NB4 (cell line): ENCODE measurements around the gene B4GAT1.
A peak's percentile ranks its signal among the peaks of the same experiment; 100 is the strongest.
"Not testable (repeated sequence)": the region's sequence is repeated elsewhere in the genome, so short reads cannot be mapped to it uniquely, and the experiment has no call there.

Experiments used
- DNase-seq: peaks from one replicate; pipeline ENCODE4 v3.0.0; 2010; ENCODE audit warnings: low read depth
- H3K4me3 ChIP-seq: one replicate; pipeline ENCODE4 v1.5.1; 2011; ENCODE audit warnings: mild to moderate bottlenecking, low read depth, low read length, moderate library complexity
- MYC ChIP-seq: IDR thresholded peaks from 2 replicates; pipeline ENCODE4 v1.6.1; 2011; ENCODE audit warnings: low read depth, low read length
- POLR2A ChIP-seq: IDR thresholded peaks from 2 replicates; pipeline ENCODE4 v1.6.1; 2011; ENCODE audit warnings: mild to moderate bottlenecking; ENCODE audit not compliant: insufficient read length; ENCODE audit errors: extremely low read depth
- TF ChIP-seq, protein P1 (sequence below): IDR thresholded peaks from one replicate; pipeline ENCODE4 v1.5.1; 2012; ENCODE audit warnings: low read depth, low read length
- TF ChIP-seq, protein P2 (sequence below): IDR thresholded peaks from 2 replicates; pipeline ENCODE4 v1.6.1; 2011; ENCODE audit warnings: low read depth, low read length

Gene B4GAT1

DNA sequence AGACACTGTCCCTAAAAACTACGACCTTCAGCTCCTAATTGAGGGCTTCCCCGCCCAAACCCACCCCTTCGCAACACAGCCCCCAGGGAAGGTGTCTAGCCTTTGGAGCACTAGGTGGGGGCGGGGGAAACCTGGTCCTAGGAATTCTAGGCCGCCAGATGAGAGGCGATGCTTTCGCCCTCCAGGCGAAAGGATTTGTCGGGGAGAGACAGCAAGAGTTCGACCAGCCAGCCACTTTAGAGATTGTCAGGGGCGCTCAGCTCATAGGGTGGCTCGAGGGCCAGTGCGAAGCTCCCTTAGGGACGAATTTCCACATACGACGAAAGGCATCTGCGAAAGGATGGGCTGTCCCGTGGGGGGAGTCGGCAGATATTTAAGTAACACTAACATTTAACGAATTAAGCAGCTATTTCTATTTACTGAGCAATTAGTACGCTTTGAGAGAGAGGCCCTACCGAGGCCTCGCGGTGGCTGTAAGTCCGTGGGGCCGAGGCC, 35.9 kb downstream of the B4GAT1 start:
- peak overlapping the region; percentile 66 for H3K4me3 ChIP-seq
- no peak for TF ChIP-seq POLR2A
- TF ChIP-seq, protein P1, sequence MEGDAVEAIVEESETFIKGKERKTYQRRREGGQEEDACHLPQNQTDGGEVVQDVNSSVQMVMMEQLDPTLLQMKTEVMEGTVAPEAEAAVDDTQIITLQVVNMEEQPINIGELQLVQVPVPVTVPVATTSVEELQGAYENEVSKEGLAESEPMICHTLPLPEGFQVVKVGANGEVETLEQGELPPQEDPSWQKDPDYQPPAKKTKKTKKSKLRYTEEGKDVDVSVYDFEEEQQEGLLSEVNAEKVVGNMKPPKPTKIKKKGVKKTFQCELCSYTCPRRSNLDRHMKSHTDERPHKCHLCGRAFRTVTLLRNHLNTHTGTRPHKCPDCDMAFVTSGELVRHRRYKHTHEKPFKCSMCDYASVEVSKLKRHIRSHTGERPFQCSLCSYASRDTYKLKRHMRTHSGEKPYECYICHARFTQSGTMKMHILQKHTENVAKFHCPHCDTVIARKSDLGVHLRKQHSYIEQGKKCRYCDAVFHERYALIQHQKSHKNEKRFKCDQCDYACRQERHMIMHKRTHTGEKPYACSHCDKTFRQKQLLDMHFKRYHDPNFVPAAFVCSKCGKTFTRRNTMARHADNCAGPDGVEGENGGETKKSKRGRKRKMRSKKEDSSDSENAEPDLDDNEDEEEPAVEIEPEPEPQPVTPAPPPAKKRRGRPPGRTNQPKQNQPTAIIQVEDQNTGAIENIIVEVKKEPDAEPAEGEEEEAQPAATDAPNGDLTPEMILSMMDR: peak; percentile 94
- TF ChIP-seq, protein P2, sequence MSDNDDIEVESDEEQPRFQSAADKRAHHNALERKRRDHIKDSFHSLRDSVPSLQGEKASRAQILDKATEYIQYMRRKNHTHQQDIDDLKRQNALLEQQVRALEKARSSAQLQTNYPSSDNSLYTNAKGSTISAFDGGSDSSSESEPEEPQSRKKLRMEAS: no peak
- no peak for DNase-seq

DNA sequence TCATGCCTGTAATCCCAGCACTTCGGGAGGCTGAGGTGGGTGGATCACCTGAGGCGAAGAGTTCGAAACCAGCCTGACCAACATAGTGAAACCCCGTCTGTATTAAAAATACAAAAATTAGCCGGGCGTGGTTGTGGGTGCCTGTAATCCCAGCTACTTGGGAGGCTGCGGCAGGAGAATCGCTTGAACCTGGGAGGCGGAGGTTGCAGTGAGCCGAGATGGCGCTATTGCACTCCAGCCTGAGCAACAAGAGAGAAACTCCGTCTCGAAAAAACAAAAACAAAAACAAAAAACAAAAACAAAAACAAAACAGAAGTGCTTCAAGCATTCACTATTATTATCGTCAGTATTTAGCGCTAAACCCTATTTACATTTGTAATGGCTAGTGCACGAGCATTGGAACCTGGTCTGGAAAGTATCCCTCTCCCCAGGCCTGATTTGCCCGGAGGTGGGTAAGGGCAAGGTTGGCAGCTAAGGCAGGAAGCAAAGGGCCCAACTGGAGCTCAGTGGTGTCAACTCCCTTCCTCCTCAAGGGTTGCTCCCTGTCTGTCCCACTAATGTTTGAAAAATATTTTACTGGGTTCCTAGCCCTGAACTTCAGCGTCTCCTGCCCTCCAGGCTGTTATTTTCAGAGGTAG, 36.5 kb downstream of the B4GAT1 start:
- not testable (repeated sequence) for H3K4me3 ChIP-seq, DNase-seq

DNA sequence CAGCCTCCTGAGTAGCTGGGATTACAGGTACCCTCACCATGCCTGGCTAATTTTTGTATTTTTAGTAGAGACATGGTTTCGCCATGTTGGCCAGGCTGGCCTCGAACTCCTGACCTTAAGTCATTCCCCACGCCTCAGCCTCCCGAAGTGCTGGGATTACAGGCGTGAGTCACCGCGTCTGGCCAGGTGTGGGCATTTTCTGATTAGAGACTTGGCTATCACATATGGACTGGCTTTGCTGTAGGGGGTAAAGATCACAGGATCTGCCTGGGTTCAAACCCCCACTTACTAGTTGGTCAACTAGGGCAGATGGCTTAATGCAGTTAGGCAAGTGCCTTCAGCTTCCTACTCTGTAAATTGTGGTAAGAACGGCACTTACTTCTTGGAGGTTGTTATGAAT, 37.1 kb downstream of the B4GAT1 start:
- DNase-seq: no peak
- TF ChIP-seq POLR2A: no peak
- TF ChIP-seq MYC: no peak
- TF ChIP-seq, protein P1: no peak
- TF ChIP-seq, protein P2: no peak
- H3K4me3 ChIP-seq: no peak overlapping the region

DNA sequence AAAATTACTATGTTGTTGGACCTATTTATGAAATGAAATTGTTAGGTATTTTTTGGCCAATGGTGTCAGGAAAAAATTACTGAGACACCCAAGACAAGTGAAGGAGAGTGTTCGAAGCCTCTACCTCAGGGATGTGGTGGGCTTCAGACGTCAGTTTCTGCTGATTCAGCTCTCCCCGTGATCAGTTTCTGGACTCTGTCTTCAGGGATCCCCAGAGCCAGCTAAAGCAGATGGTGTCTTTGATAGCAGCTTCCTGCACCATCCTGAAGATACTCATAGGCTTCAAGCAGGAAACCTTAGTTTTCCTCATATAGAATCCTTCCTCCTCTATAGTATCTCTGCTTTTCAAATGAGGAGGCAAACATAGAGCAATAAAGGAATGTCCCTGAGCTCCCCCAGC, 38.0 kb downstream of the B4GAT1 start:
- DNase-seq: no peak
- TF ChIP-seq POLR2A (no peak), MYC (no peak)
- TF ChIP-seq, protein P2: no peak
- TF ChIP-seq, protein P1: no peak
- no peak overlapping the region for H3K4me3 ChIP-seq

DNA sequence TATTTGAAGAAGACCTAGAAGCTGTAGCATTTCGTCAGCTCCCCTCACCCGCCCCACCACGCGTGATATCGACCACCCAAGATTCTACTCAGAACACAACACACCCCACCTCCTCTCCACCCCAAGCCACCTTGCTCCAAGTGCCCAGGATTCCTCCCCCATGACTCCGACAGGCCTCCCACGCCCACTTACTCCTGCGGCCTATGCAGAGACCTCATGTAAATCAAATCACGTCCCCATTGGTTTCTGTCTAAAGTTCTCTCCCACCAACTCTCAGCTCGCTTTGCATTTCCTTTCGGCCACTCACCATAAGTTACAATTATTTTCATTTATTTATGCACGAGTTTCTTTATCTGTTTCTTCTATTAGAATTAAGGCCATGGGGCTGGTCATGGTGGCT, 44.8 kb downstream of the B4GAT1 start:
- no peak for DNase-seq
- H3K4me3 ChIP-seq: no peak overlapping the region
- TF ChIP-seq, protein P1: no peak
- no peak for TF ChIP-seq MYC
- TF ChIP-seq POLR2A: no peak
- TF ChIP-seq, protein P2: no peak

DNA sequence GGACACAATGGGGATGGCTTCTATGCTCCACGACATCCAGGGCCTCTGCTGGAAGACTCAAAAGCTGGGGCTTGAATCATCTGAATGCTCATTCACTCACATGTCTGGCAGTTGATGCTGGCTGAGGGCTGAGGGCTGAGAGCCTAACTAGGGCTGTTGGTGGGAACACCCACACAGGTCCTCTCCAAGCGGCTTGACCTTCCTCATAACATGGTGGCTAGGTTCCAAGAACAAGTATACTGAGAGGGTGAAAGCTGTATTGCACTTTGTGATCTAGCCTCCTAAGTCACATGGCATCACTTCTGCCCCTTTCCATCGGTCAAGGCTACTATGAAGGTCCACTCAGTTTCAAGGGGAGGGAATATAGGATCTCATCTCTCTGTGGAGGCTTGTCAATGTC, 48.2 kb downstream of the B4GAT1 start:
- H3K4me3 ChIP-seq: no peak overlapping the region
- TF ChIP-seq POLR2A (no peak), MYC (no peak)
- TF ChIP-seq, protein P1: no peak
- TF ChIP-seq, protein P2: no peak
- DNase-seq: no peak
